Adrenal gland (tissue), 12 donors: ENCODE measurements around the gene GANAB. TPM values are rescaled to one million over a fixed set of nuclear protein-coding genes. Genes with fewer than 3 reads are reported as not detected.

ENCODE experiments used
- DNase-seq, 7 donors: peaks; one replicate each; pipeline ENCODE4 v3.0.0-alpha.2; 2019 to 2020
- H3K27ac ChIP-seq, 5 donors: fragments of 200-600 bp; sonication (generic) in 4 of 5; 1 replicate in 3 of 5; 2 replicates in 2 of 5; pipeline versions ENCODE4 v1.5.1 to v1.8.0; 2016 to 2020; ENCODE audit warnings: mild to moderate bottlenecking in 1 of 5
- H3K27me3 ChIP-seq: fragments of 200-600 bp; 2 replicates; pipeline ENCODE4 v1.8.0; 2021
- H3K36me3 ChIP-seq, 2 donors: fragments of 200-600 bp; replicated peaks in 1 of 2; 1 replicate in 1 of 2; 2 replicates in 1 of 2; pipeline versions ENCODE4 v1.5.1 to v1.8.0; 2018 to 2022
- H3K4me1 ChIP-seq, 2 donors: fragments of 200-600 bp; replicated peaks in 1 of 2; 1 replicate in 1 of 2; 2 replicates in 1 of 2; pipeline versions ENCODE4 v1.5.1 to v1.8.0; 2018 to 2021
- H3K4me3 ChIP-seq, 4 donors: fragments of 200-600 bp; sonication (generic) in 3 of 4; one replicate each; pipeline ENCODE4 v1.5.1; 2016 to 2018
- H3K9me3 ChIP-seq, 3 donors: fragments of 200-600 bp; sonication (generic) in 1 of 3; replicated peaks in 1 of 3; 1 replicate in 2 of 3; 2 replicates in 1 of 3; pipeline versions ENCODE4 v1.5.1 to v1.8.0; 2016 to 2021
- POLR2A ChIP-seq, 2 donors: fragments of 450-650 bp; IDR thresholded peaks; one replicate each; pipeline ENCODE4 v1.6.1; 2017; ENCODE audit warnings: antibody characterized with exemption in 2 of 2, mild to moderate bottlenecking in 2 of 2, moderate library complexity in 1 of 2
- WGBS, 4 donors: extraction: QIAGEN DNeasy Blood & Tissue Kit in 2 of 4; methylation state at CpG; one replicate each; pipeline versions ENCODE4 v1.1.5 to v1.1.7; 2013 to 2017; 5-methylcytosine and 5-hydroxymethylcytosine counted together
- intact Hi-C, 2 donors: fragments of 100-400 bp; cut with DNase I; formaldehyde crosslinking; loops; one replicate each; pipeline versions ENCODE4 v1.14.1 to v1.15.0; 2022 to 2023
- polyA plus RNA-seq, 3 donors: library from polyadenylated mRNA; stranded (reverse); fragments of 200-250 nt in 2 of 3; fragments of 350-450 nt in 1 of 3; fragmentation: Illumina TruSeq in 1 of 3; extraction: RNeasy Lipid Tissue Mini Kit (QIAGEN cat#74804) in 1 of 3; gene quantifications; one replicate each; pipeline ENCODE4 v1.2.3, GENCODE V29; 2013 to 2014
- total RNA-seq, 9 donors: library from RNA; depleted of rRNA in 4 of 9; stranded (reverse); fragments of >200 nt in 4 of 9; fragments of 120-200 nt in 1 of 9; fragmentation: NEBNext Ultra II Directional in 1 of 9; extraction: Animal tissue kit (Norgen Biotek cat#: 25700) in 1 of 9; gene quantifications; one replicate each; pipeline versions ENCODE4 v1.1.0 to v1.2.4, GENCODE V29; 2013 to 2023
- TF ChIP-seq, protein P1 (sequence below), 6 experiments: fragments of 450-650 bp in 4 of 6; fragments of 200-600 bp in 2 of 6; sonication (generic) in 1 of 6; IDR thresholded peaks; 1 replicate in 5 of 6; 2 replicates in 1 of 6; pipeline versions ENCODE4 v1.5.1 to v1.8.0; 2016 to 2021; ENCODE audit warnings: antibody characterized with exemption in 6 of 6, mild to moderate bottlenecking in 2 of 6, moderate library complexity in 1 of 6
- donor health status: healthy with polysubstance abuse.
- donor health status: Bipolar disorder and iron deficiency.
- donor health status: DM: yes; HTN: yes; CAD: no.
- donor health status: DM: no; HTN: no; CAD: no.
- donor health status: DM: no; HTN: no; CAD: no.
- donor health status: DM: yes; HTN: yes; CAD: no.

The GANAB gene
- total and polyA plus RNA-seq, 12 donors = 90.9 to 304 (median 173) TPM

DNA sequence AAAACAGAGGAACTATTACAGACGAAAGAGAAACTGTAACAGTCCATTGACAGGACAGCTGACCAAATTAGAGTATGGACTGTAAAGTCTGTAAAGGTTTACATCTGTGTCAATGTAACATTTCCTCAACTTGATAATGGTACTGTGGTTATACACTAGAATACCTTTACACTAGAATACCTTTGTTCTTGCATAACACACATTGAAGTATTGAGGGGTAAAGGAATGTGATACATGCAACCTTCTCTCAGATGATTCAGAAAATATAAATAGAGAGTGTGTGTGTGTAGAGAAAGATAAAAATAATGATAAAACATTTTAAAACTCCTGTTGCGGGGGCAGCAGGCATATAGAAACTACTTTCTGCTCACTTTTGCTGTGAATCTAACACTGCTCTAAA lies 67.2 kb downstream of the GANAB start:
- no peak for TF ChIP-seq POLR2A (IDR thresholded peaks at IDR 0.05)
- TF ChIP-seq, protein P1, sequence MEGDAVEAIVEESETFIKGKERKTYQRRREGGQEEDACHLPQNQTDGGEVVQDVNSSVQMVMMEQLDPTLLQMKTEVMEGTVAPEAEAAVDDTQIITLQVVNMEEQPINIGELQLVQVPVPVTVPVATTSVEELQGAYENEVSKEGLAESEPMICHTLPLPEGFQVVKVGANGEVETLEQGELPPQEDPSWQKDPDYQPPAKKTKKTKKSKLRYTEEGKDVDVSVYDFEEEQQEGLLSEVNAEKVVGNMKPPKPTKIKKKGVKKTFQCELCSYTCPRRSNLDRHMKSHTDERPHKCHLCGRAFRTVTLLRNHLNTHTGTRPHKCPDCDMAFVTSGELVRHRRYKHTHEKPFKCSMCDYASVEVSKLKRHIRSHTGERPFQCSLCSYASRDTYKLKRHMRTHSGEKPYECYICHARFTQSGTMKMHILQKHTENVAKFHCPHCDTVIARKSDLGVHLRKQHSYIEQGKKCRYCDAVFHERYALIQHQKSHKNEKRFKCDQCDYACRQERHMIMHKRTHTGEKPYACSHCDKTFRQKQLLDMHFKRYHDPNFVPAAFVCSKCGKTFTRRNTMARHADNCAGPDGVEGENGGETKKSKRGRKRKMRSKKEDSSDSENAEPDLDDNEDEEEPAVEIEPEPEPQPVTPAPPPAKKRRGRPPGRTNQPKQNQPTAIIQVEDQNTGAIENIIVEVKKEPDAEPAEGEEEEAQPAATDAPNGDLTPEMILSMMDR (IDR thresholded peaks at IDR 0.05) = no peak
- H3K36me3 ChIP-seq = peaks cover 0 to 52% of the 10 kb centered on the region in 2 donors

DNA sequence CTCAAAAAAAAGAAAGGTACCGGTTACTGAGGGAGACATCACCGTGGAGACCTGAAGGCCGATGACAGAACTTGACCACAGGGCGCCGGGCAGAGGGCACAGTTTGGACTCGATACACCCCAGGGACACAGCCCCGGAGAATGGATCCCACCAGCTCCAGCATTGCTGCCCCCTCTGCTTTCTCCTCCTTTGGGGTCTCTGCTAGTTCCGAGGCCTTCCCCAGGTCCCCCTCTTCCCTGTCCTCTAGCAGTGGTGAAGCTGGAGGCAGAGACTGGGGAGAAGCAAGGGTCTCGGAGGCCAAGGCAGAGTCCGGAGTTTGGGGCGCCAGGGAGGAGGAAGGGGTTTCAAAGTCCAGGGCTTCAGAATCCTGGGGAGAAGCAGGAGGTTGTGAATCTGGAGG lies 67.9 kb downstream of the GANAB start:
- Histone ChIP-seq H3K27ac (peak overlapping the region in 1 of 5 donors; percentile 36), H3K9me3 (no peaks in the 10 kb centered on the region), H3K36me3 (peaks cover 0 to 52% of the 10 kb centered on the region in 2 donors), H3K27me3 (no peaks in the 10 kb centered on the region), H3K4me1 (peaks cover 6 to 24% of the 10 kb centered on the region in 2 donors), H3K4me3 (no peak overlapping the region)
- intact Hi-C loops = no loop called here
- 93 to 96% (median 94%) methylated on average over 7 to 11 of the region's 11 CpGs for WGBS, 4 donors
- no peak for TF ChIP-seq POLR2A (IDR thresholded peaks at IDR 0.05)
- TF ChIP-seq, protein P1 (IDR thresholded peaks at IDR 0.05) = no peak
- DNase-seq = no peak

More for the DNA sequence above, 67.2 kb downstream of the GANAB start:
- intact Hi-C loops = no loop called here
- Histone ChIP-seq H3K4me1 (peaks cover 6 to 24% of the 10 kb centered on the region in 2 donors), H3K9me3 (no peaks in the 10 kb centered on the region), H3K27ac (no peak overlapping the region), H3K4me3 (no peak overlapping the region), H3K27me3 (no peaks in the 10 kb centered on the region)
- 83 to 93% (median 89%) methylated on average over 2 of the region's 2 CpGs for WGBS, 4 donors
- no peak for DNase-seq

DNA sequence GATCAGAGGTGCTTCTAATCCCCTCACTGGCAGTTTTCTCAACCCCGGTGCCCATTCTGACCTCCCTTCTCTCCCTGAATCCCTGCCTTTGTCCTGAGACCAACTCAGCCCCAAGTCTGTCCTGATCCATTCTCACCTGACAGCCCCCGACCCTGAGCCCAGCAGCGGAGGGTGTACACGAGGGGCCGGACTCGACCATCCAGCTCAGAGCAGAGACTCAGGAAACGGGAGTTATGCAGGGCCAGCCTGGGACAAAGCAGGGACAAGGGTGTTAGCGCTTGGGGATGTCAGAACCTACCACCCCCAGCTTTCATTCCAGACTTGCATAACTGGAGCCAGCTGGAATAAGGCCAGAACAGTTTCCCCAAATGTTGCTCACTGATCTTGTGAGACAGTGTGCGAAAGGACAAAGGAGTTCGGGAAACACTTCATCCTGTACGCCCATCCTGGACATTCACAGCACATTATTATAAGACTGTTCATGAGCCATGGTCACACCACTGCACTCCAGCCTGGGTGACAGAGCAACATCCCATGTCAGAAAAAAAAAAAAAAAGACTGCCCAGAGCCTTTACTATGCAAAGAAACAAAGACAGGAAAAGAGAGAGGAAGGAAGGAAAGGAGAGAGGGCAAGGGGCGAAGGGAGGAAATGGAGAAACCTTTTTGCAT lies 69.2 kb downstream of the GANAB start:
- TF ChIP-seq POLR2A (IDR thresholded peaks at IDR 0.05) = peak in 1 of 2 donors; percentile 21
- TF ChIP-seq, protein P1 (IDR thresholded peaks at IDR 0.05) = no peak
- Histone ChIP-seq H3K27ac (peak overlapping the region in 3 of 5 donors; percentile 1 to 98 (median 92)), H3K27me3 (no peaks in the 10 kb centered on the region), H3K4me3 (no peak overlapping the region), H3K36me3 (peaks cover 0 to 52% of the 10 kb centered on the region in 2 donors), H3K4me1 (peaks cover 13 to 33% of the 10 kb centered on the region in 2 donors), H3K9me3 (no peaks in the 10 kb centered on the region)
- intact Hi-C loops = no loop called here
- WGBS, 4 donors = 60 to 83% (median 74%) methylated on average over 12 of the region's 12 CpGs
- DNase-seq = peak in 3 of 7 donors; percentile 61 to 80 (median 65)

DNA sequence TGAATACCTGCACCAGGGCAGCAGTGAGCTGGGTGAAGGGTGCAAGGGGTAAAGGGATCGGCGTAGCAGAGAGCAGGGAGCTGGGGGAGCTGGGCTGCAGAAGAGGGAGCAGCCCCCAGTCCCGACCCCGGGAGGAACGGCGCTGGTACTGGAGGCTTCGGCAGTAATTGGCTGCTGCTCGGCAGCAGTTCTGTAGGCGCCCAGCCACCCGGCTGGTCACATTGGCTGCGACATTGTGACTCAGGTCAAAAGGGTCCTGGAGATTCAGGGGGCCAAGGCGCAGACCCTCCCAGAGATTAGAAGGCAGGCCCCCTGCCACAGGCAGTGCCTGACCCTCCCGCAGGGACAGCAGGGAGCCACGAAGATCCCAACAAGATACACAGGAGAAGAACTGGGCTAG lies 70.6 kb downstream of the GANAB start:
- Histone ChIP-seq H3K36me3 (peaks cover 0 to 54% of the 10 kb centered on the region in 2 donors), H3K9me3 (no peaks in the 10 kb centered on the region), H3K27ac (peak overlapping the region in 2 of 5 donors; percentile 92 to 98), H3K4me3 (no peak overlapping the region), H3K4me1 (peaks cover 13 to 39% of the 10 kb centered on the region in 2 donors), H3K27me3 (no peaks in the 10 kb centered on the region)
- intact Hi-C loops = no loop called here
- 79 to 90% (median 86%) methylated on average over 13 to 14 of the region's 14 CpGs for WGBS, 4 donors
- DNase-seq = peak in 1 of 7 donors; percentile 17
- TF ChIP-seq, protein P1 (IDR thresholded peaks at IDR 0.05) = no peak
- no peak for TF ChIP-seq POLR2A (IDR thresholded peaks at IDR 0.05)
